ENCODE data around the gene C1orf21.
"Not testable (repeated sequence)": the region's sequence is repeated elsewhere in the genome, so short reads cannot be mapped to it uniquely, and the experiment has no call there.

Gene C1orf21

DNA sequence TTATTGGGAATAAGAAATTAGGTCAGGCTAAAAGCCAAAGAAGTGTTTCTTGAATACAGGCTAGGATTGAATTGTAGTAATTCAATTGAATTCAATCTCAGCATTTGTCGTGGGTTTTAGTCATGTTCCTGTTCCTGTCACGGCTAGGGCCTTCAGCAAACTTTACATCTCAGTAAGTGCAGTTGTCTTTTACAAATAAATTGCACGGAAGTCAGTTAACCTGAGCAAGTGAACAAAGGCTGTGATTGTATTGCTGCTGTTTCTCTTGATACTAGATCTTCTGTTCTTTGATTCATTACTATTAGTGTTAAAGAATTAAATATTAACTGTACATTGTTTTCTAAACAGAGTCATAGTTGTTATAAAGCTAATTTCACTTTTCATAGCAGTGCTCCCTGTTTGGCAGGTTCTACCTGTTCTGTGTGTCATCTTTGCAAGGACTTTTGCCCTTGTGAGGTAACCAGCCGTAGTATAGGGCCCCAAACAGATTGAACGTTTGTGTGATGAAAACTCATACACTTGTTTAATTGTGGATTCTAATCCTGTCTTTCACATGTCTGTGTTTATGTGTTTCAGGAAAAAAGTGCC, 203.4 kb downstream of the C1orf21 start:
- H3K36me3 Mint-ChIP-seq = no peaks in the 10 kb centered on the region
- H3K4me1 Mint-ChIP-seq = no peaks in the 10 kb centered on the region
- CTCF ChIA-PET = no interaction called here

DNA sequence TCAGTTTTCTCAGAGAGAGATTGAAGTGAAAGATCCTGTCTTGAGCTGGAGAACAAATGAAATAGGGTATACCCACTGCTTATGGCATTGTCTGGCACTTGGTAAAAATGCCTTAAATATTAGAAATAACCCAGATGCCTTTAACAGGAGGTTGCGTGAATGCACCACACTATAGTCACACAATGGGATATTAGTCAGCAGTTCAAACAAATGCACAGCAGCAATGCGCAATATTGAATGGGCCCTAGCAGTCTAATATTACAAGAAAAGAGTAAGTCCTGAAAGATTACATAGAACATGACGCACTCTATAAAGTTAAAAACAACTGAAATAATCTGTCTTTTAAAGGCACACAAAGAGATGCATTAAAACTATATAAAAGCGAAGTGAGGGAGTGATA, 206.8 kb downstream of the C1orf21 start:
- Mint-ChIP-seq H3K36me3 (no peaks in the 10 kb centered on the region), H3K4me1 (no peaks in the 10 kb centered on the region), H3K27ac (no peak overlapping the region), H3K4me3 (no peak overlapping the region), H3K9me3 (no peaks in the 10 kb centered on the region), H3K27me3 (no peaks in the 10 kb centered on the region)
- CTCF ChIA-PET = no interaction called here
- DNase-seq = no peak

More for the DNA sequence above, 203.4 kb downstream of the C1orf21 start:
- DNase-seq = no peak
- H3K4me3 Mint-ChIP-seq = no peak overlapping the region
- H3K27me3 Mint-ChIP-seq = no peaks in the 10 kb centered on the region
- H3K9me3 Mint-ChIP-seq = no peaks in the 10 kb centered on the region
- no peak overlapping the region for H3K27ac Mint-ChIP-seq

DNA sequence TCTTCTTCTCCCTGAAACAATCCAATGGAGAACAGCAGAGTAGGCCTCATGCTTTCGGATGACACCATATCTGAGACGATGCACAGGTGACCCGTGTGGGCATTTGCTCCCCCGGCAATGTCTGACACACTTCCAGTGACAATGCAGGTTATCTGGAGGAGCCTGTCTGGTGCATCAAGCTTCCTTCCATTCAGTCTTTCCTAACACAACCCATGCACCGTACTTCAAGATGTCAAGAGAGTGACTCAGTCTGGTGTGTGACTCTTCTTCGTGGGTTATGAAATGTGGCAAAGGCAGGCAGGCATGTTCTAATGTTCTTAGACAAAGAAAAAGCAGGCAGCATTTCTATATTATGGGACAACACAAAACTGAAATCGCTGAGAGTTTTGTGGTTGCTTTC, 208.8 kb downstream of the C1orf21 start:
- CTCF ChIA-PET = no interaction called here
- H3K27ac Mint-ChIP-seq = no peak overlapping the region
- H3K27me3 Mint-ChIP-seq = no peaks in the 10 kb centered on the region
- H3K36me3 Mint-ChIP-seq = no peaks in the 10 kb centered on the region
- H3K4me3 Mint-ChIP-seq = no peak overlapping the region
- no peaks in the 10 kb centered on the region for H3K9me3 Mint-ChIP-seq
- no peak for DNase-seq
- H3K4me1 Mint-ChIP-seq = no peaks in the 10 kb centered on the region

DNA sequence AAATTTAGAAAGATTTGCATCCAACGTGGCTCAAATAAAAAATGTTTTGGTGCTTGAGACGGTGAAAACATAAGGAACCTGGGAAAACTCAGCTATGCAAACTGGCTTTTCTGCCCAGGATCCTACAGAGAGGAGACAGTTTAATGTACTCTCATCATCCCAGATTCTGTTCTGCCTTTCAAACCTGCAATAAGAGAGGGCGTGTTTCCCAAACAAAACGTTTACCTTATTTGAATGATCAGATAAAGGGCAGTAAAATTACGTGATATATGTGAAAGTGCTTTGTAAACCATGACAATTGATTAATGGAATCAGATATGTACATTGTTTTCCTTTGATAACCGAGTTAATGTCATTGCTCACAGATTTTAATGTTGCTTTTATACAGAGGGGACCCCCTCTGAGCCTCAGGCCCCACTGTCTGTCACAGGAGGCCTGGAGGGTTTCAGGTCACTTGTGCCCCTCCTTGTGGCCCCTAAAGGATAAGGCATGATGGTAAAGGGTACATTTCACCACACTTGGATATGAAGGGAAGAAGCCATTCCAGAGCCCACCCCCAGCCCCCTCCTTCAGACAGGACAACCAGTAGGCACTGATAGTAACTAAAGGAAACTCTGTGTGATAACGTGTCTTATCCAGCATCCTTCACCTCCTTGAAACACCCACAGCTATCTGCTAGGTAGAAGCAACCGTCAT, 210.3 kb downstream of the C1orf21 start:
- H3K27me3 Mint-ChIP-seq = no peaks in the 10 kb centered on the region
- no peaks in the 10 kb centered on the region for H3K9me3 Mint-ChIP-seq
- no peak overlapping the region for H3K4me3 Mint-ChIP-seq
- no peaks in the 10 kb centered on the region for H3K4me1 Mint-ChIP-seq
- CTCF ChIA-PET = no interaction called here
- DNase-seq = no peak
- no peaks in the 10 kb centered on the region for H3K36me3 Mint-ChIP-seq
- no peak overlapping the region for H3K27ac Mint-ChIP-seq

DNA sequence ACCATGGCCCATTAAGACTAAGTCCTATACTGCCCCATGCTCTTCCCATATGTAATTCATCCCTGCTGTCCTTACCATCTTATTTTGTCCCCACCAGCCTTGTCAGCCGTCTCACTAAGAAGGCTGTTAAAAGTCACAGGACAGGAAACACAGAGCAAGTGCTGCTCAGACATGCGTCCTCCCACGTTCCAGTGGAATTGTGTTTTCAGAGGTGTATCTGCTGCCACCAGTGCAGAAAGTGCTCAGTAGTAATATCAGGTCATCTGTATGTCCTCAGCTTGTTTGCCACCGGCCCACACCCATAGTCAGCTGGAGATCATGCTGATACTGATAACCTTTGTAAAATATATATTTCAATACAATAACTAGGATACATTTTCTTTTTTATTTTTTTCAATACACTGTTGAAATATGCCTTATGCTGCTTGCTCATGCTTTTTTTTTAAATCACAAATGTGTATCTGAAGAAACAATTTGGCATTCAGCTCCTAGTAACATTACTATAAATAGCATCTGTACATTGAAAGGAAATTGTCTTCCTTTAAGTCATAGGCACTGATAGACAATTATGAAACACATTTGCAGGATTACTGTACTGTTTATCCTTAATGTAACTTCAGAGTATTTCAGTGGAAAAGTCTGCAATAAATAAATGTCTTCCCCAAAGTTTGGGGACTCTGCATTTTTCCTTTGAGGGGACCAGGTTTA, 211.0 kb downstream of the C1orf21 start:
- Mint-ChIP-seq H3K4me3 (no peak overlapping the region), H3K27me3 (no peaks in the 10 kb centered on the region), H3K4me1 (no peaks in the 10 kb centered on the region), H3K9me3 (no peaks in the 10 kb centered on the region), H3K27ac (no peak overlapping the region), H3K36me3 (no peaks in the 10 kb centered on the region)
- no peak for DNase-seq
- CTCF ChIA-PET = no interaction called here

DNA sequence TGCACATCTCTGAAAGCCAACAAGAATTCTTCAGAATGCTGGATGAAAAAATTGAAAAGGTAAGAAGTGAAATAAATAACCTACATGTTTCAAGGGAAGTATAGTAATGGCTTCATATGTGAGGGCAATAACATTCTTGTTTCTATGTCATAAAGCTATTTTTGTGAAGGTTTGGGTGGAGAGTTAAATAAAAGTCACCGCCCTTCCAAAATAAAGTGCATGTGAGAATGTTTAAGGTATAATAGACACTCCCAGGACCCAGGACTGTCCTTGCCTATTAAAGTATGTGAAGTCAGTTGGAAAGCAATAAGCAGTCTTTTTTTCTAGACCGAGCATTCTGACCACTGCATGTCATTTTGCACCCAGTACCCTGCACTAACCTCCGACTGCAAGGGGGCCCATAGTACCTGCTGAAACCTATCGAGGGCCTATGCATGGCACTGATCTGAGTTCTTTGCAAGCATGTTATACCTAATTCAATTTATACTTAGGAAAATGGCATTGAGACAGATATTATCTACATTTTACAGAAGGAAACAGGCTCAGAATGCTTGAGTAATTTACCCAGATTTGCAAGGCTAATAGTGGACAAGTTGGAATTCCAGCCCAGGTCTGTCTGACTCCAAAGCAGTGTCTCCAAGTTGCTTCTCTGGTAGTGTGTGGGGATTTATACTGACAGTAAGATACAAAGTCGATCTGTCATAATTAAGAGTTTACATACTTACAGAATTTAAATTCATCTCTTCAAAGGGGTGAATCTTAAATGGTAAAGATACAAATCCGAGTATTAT, 211.8 kb downstream of the C1orf21 start:
- H3K27me3 Mint-ChIP-seq = no peaks in the 10 kb centered on the region
- no peaks in the 10 kb centered on the region for H3K9me3 Mint-ChIP-seq
- H3K4me3 Mint-ChIP-seq = no peak overlapping the region

DNA sequence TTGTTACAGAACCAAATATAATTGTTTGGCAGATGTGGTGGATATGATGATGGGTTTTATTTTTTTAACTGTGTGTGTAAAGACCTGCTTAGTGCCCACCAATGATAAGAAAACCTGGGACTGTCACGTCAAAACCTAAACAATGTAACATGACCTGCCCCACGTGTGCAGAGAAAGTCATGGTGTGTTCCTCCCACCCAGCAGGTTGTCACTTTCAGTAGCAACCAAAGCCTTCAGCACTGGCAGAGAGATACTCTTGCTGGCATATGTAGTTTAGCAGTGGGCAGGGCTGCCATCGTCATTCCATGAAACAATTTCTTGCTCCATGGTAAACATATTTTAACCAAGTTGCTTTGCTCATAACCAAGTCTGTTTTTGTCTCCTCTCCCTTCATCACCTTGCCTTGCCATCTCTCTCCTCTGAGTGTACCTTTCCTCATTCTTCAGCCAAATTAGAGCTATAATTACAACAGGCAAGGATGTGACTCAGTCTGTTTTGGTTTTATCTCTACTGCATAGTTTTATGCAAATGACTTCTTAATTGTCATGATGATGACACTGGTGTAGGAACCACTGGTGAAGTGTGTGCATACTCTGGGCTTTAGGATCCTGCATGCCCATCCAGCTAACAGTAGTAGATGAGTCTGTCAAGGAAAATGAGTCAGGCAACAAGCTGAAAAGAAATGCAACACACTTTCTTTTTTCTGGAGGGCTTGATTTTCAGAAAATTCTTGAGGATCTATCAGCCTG, 217.5 kb downstream of the C1orf21 start:
- H3K4me1 Mint-ChIP-seq = no peaks in the 10 kb centered on the region
- no peak for DNase-seq
- no peaks in the 10 kb centered on the region for H3K36me3 Mint-ChIP-seq
- H3K4me3 Mint-ChIP-seq = no peak overlapping the region
- CTCF ChIA-PET = no interaction called here
- no peaks in the 10 kb centered on the region for H3K27me3 Mint-ChIP-seq
- no peak overlapping the region for H3K27ac Mint-ChIP-seq
- no peaks in the 10 kb centered on the region for H3K9me3 Mint-ChIP-seq

More for the DNA sequence above, 211.8 kb downstream of the C1orf21 start:
- Mint-ChIP-seq H3K36me3 (no peaks in the 10 kb centered on the region), H3K27ac (no peak overlapping the region), H3K4me1 (no peaks in the 10 kb centered on the region)
- CTCF ChIA-PET = no interaction called here
- no peak for DNase-seq

DNA sequence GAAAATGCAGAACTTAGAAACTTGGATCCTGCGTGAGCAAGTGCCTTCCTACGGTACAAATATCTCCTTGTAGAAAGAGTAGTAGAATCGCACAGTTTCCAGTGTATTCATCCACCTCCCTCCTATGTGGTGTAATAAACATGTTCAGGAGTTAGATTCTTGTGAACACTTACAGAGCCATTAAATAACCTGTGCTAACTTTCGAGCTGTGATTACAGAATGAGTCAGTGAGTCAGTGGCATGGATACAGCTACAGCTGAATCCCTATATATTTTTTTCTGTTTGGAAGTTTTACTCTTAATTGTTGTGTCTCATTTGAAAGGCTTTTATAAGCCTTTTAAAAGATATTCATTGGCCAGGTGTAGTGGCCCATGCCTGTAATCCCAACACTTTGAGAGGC, 219.1 kb downstream of the C1orf21 start:
- Mint-ChIP-seq H3K4me3 (no peak overlapping the region), H3K9me3 (no peaks in the 10 kb centered on the region), H3K27me3 (no peaks in the 10 kb centered on the region), H3K36me3 (no peaks in the 10 kb centered on the region), H3K27ac (no peak overlapping the region), H3K4me1 (no peaks in the 10 kb centered on the region)
- DNase-seq = no peak
- CTCF ChIA-PET = no interaction called here

DNA sequence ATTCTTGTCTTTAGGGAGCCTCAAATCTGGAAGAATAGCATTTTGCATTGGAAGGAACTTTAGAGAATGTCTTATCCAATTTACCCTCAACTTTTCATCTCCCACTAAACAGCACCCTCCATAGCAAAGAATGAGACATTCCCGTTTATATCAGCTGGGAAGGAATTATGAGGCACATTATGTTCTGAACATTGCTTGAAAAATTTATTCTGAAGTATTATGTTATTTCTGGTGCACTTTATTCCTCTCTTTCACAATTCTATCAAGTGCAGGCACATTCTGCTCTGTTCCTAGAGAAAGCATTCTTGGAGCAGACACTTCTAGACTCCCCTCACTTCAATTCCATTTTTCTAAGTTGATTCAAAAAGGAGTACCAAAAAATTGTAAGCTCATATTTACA, 220.0 kb downstream of the C1orf21 start:
- no peak overlapping the region for H3K4me3 Mint-ChIP-seq
- CTCF ChIA-PET = no interaction called here

DNA sequence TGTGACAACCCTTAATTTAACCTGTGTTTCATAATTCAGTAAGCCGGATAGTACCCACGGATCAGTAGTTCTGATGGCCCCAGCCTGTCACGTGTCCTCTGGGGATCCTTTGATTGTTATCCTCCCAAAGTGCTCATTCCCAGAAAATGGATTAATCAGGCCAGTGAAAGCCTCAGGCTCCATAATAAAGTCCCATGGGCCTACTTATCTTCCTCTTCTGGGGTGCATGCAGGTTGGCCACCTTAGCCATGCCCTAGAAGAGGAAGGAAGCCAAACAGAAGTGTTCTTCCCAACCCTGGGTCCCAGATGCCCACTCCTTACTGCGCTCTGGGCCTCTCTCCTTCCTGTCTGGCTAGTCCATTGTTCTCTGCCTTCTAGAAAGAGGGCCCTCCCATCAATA, 221.8 kb downstream of the C1orf21 start:
- CTCF ChIA-PET = no interaction called here
- no peaks in the 10 kb centered on the region for H3K27me3 Mint-ChIP-seq
- no peak for DNase-seq
- H3K9me3 Mint-ChIP-seq = no peaks in the 10 kb centered on the region
- H3K4me1 Mint-ChIP-seq = no peaks in the 10 kb centered on the region
- no peaks in the 10 kb centered on the region for H3K36me3 Mint-ChIP-seq
- no peak overlapping the region for H3K27ac Mint-ChIP-seq
- H3K4me3 Mint-ChIP-seq = no peak overlapping the region

More for the DNA sequence above, 220.0 kb downstream of the C1orf21 start:
- H3K27me3 Mint-ChIP-seq = no peaks in the 10 kb centered on the region
- no peak overlapping the region for H3K27ac Mint-ChIP-seq
- H3K9me3 Mint-ChIP-seq = no peaks in the 10 kb centered on the region
- H3K36me3 Mint-ChIP-seq = no peaks in the 10 kb centered on the region
- DNase-seq = no peak
- no peaks in the 10 kb centered on the region for H3K4me1 Mint-ChIP-seq

DNA sequence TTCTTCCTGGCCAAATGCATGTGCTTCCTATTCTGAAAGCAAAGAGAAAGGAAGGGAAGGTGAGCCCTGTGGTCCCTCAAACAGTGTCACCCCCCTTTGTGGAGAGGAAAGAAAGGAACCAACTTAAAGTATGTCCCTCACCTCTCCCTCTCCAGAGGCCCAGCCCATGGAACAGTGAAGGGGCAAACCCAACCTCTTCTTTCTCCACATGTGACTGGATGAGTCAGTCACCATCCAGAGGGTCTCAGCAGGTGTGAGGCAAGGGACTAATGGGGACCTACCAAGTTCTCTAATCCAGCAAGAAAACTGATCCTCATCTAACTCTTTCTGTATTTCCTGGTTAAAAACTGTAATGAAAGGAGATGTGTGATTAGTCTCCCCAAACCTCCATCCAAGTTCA, 222.2 kb downstream of the C1orf21 start:
- DNase-seq = no peak
- Mint-ChIP-seq H3K4me3 (no peak overlapping the region), H3K27ac (no peak overlapping the region), H3K9me3 (no peaks in the 10 kb centered on the region), H3K36me3 (no peaks in the 10 kb centered on the region), H3K4me1 (no peaks in the 10 kb centered on the region), H3K27me3 (no peaks in the 10 kb centered on the region)
- CTCF ChIA-PET = no interaction called here

DNA sequence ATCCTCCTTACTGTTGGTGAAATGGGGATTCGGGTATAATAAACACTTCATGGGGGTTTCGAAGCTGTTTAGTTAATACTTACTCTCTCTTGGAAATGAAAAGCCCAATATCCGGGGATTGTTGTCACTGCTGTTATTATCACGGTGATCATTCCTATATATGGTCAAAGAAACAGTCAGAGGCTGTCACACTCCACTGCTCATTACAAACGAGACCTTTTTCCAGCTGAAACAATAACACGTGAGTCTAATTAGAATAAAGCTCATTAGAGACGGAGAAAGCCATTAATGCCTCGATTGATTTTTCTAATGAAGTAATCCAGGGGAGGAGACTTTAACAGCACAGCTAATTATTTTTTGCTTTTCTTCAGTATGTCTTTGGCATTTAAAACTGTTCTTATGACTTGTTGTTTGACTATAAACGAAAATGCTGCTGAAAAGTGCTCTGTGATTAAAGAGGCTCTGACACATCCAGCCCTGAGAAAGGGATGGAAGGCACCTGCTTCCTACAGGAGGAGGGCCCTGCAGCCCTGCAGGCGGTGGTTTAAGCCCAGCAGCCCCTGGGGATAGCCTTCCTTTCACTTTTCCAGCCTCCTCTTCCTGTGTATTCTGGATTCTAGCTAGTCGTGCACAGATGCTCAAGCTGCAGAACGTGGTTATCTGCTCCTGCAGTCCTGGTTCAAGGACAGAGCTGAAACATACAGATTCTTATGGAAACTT, 224.2 kb downstream of the C1orf21 start:
- CTCF ChIA-PET = no interaction called here
- Mint-ChIP-seq H3K27ac (no peak overlapping the region), H3K4me3 (no peak overlapping the region), H3K36me3 (no peaks in the 10 kb centered on the region), H3K9me3 (no peaks in the 10 kb centered on the region), H3K27me3 (no peaks in the 10 kb centered on the region), H3K4me1 (no peaks in the 10 kb centered on the region)
- DNase-seq = no peak

DNA sequence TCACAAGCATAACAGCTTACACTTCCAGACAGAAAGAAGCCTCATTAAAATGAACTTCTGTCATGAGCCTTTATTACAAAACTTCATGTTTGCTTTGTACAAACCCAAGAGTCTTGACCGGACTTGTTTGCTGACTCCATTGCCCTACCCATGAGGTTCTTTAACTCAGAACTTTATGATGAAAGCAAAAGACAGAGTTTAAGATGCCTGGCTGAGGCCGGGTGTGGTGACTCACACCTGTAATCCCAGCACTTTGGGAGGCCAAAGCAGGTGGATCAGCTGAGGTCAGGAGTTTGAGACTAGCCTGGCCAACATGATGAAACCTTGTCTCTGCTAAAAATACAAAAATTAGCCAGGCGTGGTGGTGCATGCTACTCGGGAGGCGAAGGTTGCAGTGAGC, 225.4 kb downstream of the C1orf21 start:
- H3K27ac Mint-ChIP-seq, CTCF ChIA-PET, H3K36me3 Mint-ChIP-seq, DNase-seq, H3K9me3 Mint-ChIP-seq, H3K27me3 Mint-ChIP-seq, H3K4me3 Mint-ChIP-seq, H3K4me1 Mint-ChIP-seq: not testable (repeated sequence)

DNA sequence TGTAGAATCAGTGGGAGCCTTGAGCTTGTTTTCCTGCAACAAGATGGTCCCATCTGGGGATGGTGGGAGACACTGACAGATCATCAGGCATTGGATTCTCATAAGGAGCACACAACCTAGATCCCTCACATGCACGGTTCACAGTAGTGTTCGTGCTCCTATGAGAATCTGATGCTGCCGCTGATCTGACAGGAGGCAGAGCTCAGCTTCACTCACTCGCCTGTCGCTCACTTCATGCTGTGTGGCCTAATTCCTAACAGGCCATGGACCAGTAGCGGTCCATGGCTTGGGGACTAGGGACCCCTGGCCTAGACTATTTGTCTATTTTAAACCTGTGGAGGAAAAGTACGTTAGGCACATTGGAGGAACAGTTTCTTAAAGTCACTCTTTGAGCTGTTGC, 227.8 kb downstream of the C1orf21 start:
- Mint-ChIP-seq H3K9me3 (no peaks in the 10 kb centered on the region), H3K4me1 (no peaks in the 10 kb centered on the region), H3K27ac (no peak overlapping the region), H3K36me3 (no peaks in the 10 kb centered on the region), H3K4me3 (no peak overlapping the region), H3K27me3 (no peaks in the 10 kb centered on the region)
- no peak for DNase-seq
- CTCF ChIA-PET = no interaction called here
